ENCODE results near the gene IQCN.

DNA sequence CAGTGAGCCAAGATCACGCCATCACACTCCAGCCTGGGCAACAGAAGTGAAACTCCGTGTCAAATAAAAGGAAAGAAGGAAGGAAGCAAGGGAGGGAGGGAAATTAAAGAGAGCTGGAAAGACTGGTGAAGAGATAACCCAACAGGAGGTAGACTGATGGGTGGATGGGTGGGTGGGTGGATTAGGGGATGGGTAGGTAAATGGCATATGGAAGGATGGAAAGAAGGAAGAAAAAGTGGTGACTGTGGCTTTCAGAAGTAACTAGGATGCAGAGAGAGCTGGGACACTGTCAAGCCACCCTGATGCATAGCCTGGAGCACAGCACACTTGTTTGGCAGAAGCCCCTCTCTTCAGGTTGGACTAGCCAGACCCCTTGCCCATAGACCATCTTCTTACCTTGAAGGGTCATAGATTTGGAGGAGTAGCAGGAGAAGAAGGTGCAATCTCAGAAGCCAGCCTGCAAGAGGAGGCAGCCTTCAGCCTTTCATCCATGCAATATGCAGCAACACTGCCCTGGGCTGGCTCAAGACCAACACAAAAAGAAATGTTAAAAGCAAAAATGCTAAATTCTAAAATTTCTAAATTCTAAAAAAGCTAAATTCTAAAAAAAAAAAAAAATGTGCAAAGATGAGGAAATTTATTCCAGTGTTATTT is 5.1 kb downstream of the IQCN start:
- TF ChIP-seq, protein P1, sequence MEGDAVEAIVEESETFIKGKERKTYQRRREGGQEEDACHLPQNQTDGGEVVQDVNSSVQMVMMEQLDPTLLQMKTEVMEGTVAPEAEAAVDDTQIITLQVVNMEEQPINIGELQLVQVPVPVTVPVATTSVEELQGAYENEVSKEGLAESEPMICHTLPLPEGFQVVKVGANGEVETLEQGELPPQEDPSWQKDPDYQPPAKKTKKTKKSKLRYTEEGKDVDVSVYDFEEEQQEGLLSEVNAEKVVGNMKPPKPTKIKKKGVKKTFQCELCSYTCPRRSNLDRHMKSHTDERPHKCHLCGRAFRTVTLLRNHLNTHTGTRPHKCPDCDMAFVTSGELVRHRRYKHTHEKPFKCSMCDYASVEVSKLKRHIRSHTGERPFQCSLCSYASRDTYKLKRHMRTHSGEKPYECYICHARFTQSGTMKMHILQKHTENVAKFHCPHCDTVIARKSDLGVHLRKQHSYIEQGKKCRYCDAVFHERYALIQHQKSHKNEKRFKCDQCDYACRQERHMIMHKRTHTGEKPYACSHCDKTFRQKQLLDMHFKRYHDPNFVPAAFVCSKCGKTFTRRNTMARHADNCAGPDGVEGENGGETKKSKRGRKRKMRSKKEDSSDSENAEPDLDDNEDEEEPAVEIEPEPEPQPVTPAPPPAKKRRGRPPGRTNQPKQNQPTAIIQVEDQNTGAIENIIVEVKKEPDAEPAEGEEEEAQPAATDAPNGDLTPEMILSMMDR (conservative IDR thresholded peaks at IDR 0.05; ENCODE audit: low read length) = no peak
- TF ChIP-seq EZH2phosphoT487 (IDR thresholded peaks at IDR 0.05; ENCODE audit: borderline replicate concordance, low read depth, low read length) = no peak
